Thyroid gland (tissue), 4 donors: ENCODE data around the gene PLEKHG4.

ENCODE experiments used
- CTCF ChIP-seq, 6 experiments: fragments of 200-600 bp in 3 of 6; fragments of 450-650 bp in 3 of 6; sonication (generic) in 3 of 6; IDR thresholded peaks; one replicate each; pipeline ENCODE4 v1.5.1; 2016 to 2019; ENCODE audit warnings: antibody characterized with exemption in 6 of 6, mild to moderate bottlenecking in 2 of 6, inconsistent platforms in 1 of 6, moderate library complexity in 1 of 6
- POLR2A ChIP-seq, 2 donors: fragments of 450-650 bp; IDR thresholded peaks; one replicate each; pipeline ENCODE4 v1.6.1; 2017; ENCODE audit warnings: antibody characterized with exemption in 2 of 2, mild to moderate bottlenecking in 2 of 2, moderate library complexity in 1 of 2

DNA sequence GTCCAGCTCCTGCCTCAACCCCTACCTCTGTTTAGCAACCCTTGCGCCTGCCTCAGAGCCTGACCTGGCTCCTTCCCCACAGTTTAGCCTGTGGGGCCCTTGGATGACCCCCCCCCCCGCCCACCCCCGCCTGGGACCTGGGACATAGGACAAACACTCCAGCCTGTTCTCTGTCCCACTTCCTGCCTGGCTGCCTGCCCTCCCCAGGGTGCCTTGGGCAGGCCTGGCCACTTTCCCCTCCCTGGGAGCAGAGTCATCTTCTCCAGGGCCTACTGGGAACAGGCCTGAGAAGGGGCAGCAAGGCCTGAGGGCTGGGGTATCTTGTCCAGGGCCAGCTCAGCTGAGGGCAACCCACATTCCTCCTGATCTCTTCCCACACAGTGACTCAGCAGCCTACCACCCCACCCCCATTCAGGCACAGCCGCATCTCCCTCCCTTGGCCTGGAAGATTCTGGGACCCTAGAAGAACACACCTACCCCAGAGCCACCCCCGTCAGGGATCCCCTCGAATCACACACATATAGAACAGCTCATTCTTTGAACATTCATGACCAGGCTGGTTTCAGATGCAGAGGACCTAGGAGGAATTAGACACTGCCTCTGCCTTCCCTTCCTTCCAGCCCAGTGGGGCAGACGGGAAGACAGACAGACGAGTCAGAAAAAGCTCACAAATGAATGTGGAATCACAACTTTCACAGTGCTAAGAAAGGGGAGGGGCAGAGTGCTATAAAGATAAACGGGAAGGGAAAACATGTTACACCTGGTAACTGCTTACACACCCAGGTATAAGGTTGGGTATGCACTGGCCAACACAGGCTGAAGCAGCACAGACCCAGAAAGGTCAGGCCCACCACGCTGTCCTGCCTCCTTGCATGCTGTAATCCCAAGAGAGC, 38.1 kb upstream of the PLEKHG4 start:
- TF ChIP-seq POLR2A (IDR thresholded peaks at IDR 0.05) (no peak), CTCF (IDR thresholded peaks at IDR 0.05) (no peak)
